HepG2 (cell line): Measurements from ENCODE around the gene GATA5. TPM values are rescaled to one million over a fixed set of nuclear protein-coding genes. Genes with fewer than 3 reads are reported as not detected.

Experiments
- ATAC-seq: fragments of 200-7000 bp; cut with Tn5 transposase; 3 replicates; pipeline ENCODE4 v1.9.1; 2020; ENCODE audit warnings: mild to moderate bottlenecking, moderate library complexity
- BruUV-seq: library from RNA; stranded (reverse); fragments of 400-500 nt; replicated peaks from 2 replicates; lab custom pipeline; 2021; lab: Mats Ljungman, UMichigan
- CTCF ChIA-PET: fragments of 300-600 bp; formaldehyde crosslinking; extraction: SDS; loops from one replicate; lab custom pipeline; 2021; ENCODE audit warnings: low total read pairs, inconsistent platforms, low intra/inter-chr PET ratio; lab: Yijun Ruan, JAX
- POLR2A ChIA-PET: fragments of 350-600 bp; sonication (Branson Sonifier 250); formaldehyde crosslinking; loops from one replicate; lab custom pipeline; 2020; ENCODE audit warnings: antibody characterized with exemption, inconsistent platforms; lab: Yijun Ruan, JAX
- DNase-seq: peaks from one replicate; pipeline ENCODE4 v3.0.0-alpha.2; 2015; ENCODE audit warnings: low spot score
- FAIRE-seq: peaks from 3 replicates; lab custom pipeline; 2011; peaks lifted over from hg19 to GRCh38; lab: Jason Lieb, UNC
- H2AFZ ChIP-seq: one replicate; pipeline ENCODE4 v1.6.1; 2011; ENCODE audit warnings: low read length, inconsistent platforms
- H3K27ac ChIP-seq: fragments of 300-600 bp; 3 replicates; pipeline ENCODE4 v1.8.0; 2011; ENCODE audit warnings: mixed run types, mild to moderate bottlenecking, mixed read lengths, low read length, inconsistent platforms; ENCODE audit not compliant: insufficient read depth; ENCODE audit errors: extremely low read length
- H3K27me3 ChIP-seq, 2 experiments: fragments of 200-600 bp in 1 of 2; 2 replicates in 1 of 2; 3 replicates in 1 of 2; pipeline versions ENCODE4 v1.6.0 to v1.8.0; 2011; ENCODE audit warnings: low read length in 2 of 2, mild to moderate bottlenecking in 2 of 2, moderate library complexity in 2 of 2, inconsistent platforms in 1 of 2; ENCODE audit not compliant: insufficient read depth in 2 of 2, control insufficient read depth in 1 of 2
- H3K36me3 ChIP-seq, 2 experiments: fragments of 200-600 bp in 1 of 2; replicated peaks in 1 of 2; 2 replicates in 1 of 2; 3 replicates in 1 of 2; pipeline versions ENCODE4 v1.5.1 to v1.8.0; 2011; ENCODE audit warnings: low read length in 2 of 2, inconsistent platforms in 1 of 2; ENCODE audit not compliant: insufficient read depth in 2 of 2, control insufficient read depth in 1 of 2
- H3K4me1 ChIP-seq: 2 replicates; pipeline ENCODE4 v1.5.1; 2012; ENCODE audit warnings: low read length, inconsistent platforms; ENCODE audit not compliant: insufficient read depth
- H3K4me2 ChIP-seq: 2 replicates; pipeline ENCODE4 v1.6.0; 2011; ENCODE audit warnings: low read depth, low read length, inconsistent platforms
- H3K4me3 ChIP-seq, 3 experiments: fragments of 200-600 bp in 1 of 3; sonication (generic), shearing (Covaris generic) in 1 of 3; replicated peaks in 1 of 3; 2 replicates each; pipeline ENCODE4 v1.5.1; 2011 to 2016; ENCODE audit warnings: low read length in 3 of 3, inconsistent platforms in 2 of 3, low read depth in 2 of 3, mild to moderate bottlenecking in 2 of 3, control low read depth in 1 of 3, mixed read lengths in 1 of 3; ENCODE audit not compliant: insufficient read depth in 1 of 3
- H3K79me2 ChIP-seq: one replicate; pipeline ENCODE4 v1.6.1; 2011; ENCODE audit warnings: low read length, inconsistent platforms; ENCODE audit not compliant: insufficient read depth
- H3K9ac ChIP-seq: 2 replicates; pipeline ENCODE4 v1.6.0; 2011; ENCODE audit warnings: mild to moderate bottlenecking, low read depth, low read length, inconsistent platforms; ENCODE audit not compliant: insufficient read depth
- H3K9me3 ChIP-seq: 2 replicates; pipeline ENCODE4 v1.5.1; 2012; ENCODE audit warnings: mild to moderate bottlenecking, low read length
- H4K20me1 ChIP-seq: 2 replicates; pipeline ENCODE4 v1.6.0; 2011; ENCODE audit warnings: inconsistent platforms, mild to moderate bottlenecking, low read length, moderate library complexity; ENCODE audit not compliant: insufficient read depth
- CHD4 ChIP-seq: fragments of 200-600 bp; sonication (generic); IDR thresholded peaks from 2 replicates; pipeline ENCODE4 v1.7.0; 2017; ENCODE audit warnings: mild to moderate bottlenecking, low read length, borderline replicate concordance
- GTF3A ChIP-seq: sonication (generic); formaldehyde crosslinking; conservative IDR thresholded peaks from 2 replicates; pipeline ENCODE4 v1.4.0; 2020; ENCODE audit warnings: mild to moderate bottlenecking, missing genetic modification reagents
- PCBP1 ChIP-seq: fragments of 200-400 bp; formaldehyde crosslinking; IDR thresholded peaks from 2 replicates; pipeline ENCODE4 v1.6.1; 2017; ENCODE audit warnings: mild to moderate bottlenecking, low read depth, low read length, borderline replicate concordance
- ZNF598 ChIP-seq: sonication (generic); formaldehyde crosslinking; IDR thresholded peaks from 2 replicates; pipeline ENCODE4 v1.5.1; 2020; ENCODE audit warnings: mild to moderate bottlenecking, missing genetic modification reagents, borderline replicate concordance
- WGBS: methylation state at CpG from one replicate; pipeline ENCODE4 v1.1.6; 2017; ENCODE audit warnings: low lambda C conversion rate; 5-methylcytosine and 5-hydroxymethylcytosine counted together
- in situ Hi-C: cut with HindIII; loops from 2 replicates; pipeline ENCODE4 v1.10.0; 2017; ENCODE audit warnings: low pct_unique_long_range_greater_than_20kb; ENCODE audit not compliant: extremely low pct_ligation_motif_present
- intact Hi-C: fragments of 100-400 bp; cut with micrococcal nuclease; formaldehyde crosslinking; loops from one replicate; pipeline ENCODE4 v1.10.0; 2022; ENCODE audit not compliant: unreplicated experiment
- polyA plus RNA-seq, 8 experiments: library from polyadenylated mRNA; depleted of rRNA in 3 of 8; stranded (reverse) in 7 of 8; unstranded in 1 of 8; fragments of >200 nt; fragmentation: Illumina TruSeq in 4 of 8; extraction: Trizol in 4 of 8; gene quantifications; 2 replicates each; pipeline versions ENCODE4 v1.2.1 to v1.2.3, GENCODE V29; 2011 to 2016; ENCODE audit warnings: low read depth in 4 of 8, missing spikeins in 1 of 8, mixed read lengths in 1 of 8; ENCODE audit not compliant: insufficient read depth in 1 of 8
- total RNA-seq, 5 experiments: library from RNA; depleted of rRNA; stranded (reverse); fragments of >200 nt; fragmentation: Illumina TruSeq; extraction: Trizol; gene quantifications; 2 replicates each; pipeline ENCODE4 v1.2.3, GENCODE V29; 2016; ENCODE audit warnings: low read depth in 1 of 5
- TF ChIP-seq, protein P1 (sequence below): sonication (generic); formaldehyde crosslinking; IDR thresholded peaks from 2 replicates; pipeline ENCODE4 v1.4.0; 2020; ENCODE audit warnings: missing genetic modification reagents, borderline replicate concordance

GATA5 gene
- total and polyA plus RNA-seq, 2 of the 13 experiments (the other 11 are each of a cell fraction or from before 2014, with no cell fraction given) = 0.12 to 0.20 TPM

DNA sequence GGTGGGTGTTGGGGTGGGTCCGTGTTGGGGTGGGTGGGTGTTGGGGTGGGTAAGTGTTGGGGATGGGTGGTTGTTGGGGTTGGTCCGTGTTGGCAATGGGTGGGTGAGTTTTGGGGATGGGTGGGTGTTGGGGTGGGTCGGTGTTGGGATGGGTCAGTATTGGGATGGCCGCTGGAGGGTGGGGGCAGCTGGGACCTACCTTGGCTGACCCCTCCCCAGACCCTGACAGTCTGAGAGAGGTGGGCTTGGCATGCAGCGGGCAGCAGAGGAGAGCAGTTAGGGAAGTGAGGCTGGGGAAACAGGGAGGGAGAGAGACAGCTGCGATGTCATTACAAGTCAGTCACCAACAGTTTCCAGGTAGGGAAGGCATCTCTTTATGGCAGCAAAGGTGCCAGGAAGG is 23.1 kb upstream of the GATA5 start:
- DNase-seq (no peak), ATAC-seq (no peak), FAIRE-seq (no peak)
- intact Hi-C loops (no loop called here), in situ Hi-C loops (no loop called here)
- H3K27me3 ChIP-seq = peaks cover 17 to 66% of the 10 kb centered on the region in 2 experiments
- no peaks in the 10 kb centered on the region for H3K79me2 ChIP-seq
- peaks cover 2% of the 10 kb centered on the region; the same call in 1 of the 2 replicates for H4K20me1 ChIP-seq
- no peak overlapping the region for H3K9ac ChIP-seq
- no peaks in the 10 kb centered on the region for H3K36me3 ChIP-seq
- ChIA-PET POLR2A (interaction anchor here (1.7 kb wide), 1 partner anchor 118 kb away, joined by 6 read pairs; no protein-coding TSS in a partner anchor), CTCF (no interaction called here)
- H2AFZ ChIP-seq = no peak overlapping the region
- H3K27ac ChIP-seq = no peak overlapping the region
- 34% methylated on average over 6 of the region's 6 CpGs for WGBS
- BruUV-seq = no TSS peak
- H3K4me1 ChIP-seq = no peaks in the 10 kb centered on the region
- no peaks in the 10 kb centered on the region for H3K9me3 ChIP-seq
- H3K4me2 ChIP-seq = no peak overlapping the region
- no peak overlapping the region for H3K4me3 ChIP-seq
- TF ChIP-seq PCBP1 = 0 out of 2 replicates have a peak, but pooled peaks have one; percentile 72
- no peak for TF ChIP-seq ZNF598 (CRISPR knock-in tag)

DNA sequence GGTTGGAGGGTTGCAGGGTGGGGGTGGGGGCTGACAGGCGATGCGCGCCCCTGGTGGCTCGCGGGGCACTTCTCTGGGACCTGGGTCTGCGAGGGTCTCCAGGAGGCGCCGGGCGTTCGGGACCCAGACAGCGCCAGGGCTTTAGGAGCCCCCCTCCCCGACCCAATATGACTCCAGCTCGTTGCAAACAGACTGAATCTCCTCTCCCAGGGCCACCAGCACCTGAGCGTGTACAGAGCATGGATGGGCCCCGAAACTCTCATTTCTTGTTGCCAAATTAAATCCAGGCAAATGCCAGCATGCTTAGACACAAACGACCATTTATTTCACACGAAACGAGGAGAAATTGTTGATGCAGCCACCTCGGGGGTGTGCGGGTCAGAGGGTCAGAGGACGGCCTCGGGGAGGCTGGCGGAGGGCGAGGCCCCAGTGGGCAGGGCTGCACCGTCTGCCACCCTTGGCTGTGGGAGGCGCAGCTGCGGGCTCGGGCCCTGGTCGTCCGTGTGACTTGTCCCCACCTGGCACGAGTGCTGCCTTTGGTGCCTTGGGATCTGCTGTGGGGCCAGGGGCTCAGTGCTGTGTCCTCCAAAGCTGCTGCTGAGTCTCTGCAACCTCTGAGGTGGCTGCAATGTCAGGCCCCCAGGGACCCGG is 20.9 kb upstream of the GATA5 start:
- no peak for FAIRE-seq
- TF ChIP-seq, protein P1, sequence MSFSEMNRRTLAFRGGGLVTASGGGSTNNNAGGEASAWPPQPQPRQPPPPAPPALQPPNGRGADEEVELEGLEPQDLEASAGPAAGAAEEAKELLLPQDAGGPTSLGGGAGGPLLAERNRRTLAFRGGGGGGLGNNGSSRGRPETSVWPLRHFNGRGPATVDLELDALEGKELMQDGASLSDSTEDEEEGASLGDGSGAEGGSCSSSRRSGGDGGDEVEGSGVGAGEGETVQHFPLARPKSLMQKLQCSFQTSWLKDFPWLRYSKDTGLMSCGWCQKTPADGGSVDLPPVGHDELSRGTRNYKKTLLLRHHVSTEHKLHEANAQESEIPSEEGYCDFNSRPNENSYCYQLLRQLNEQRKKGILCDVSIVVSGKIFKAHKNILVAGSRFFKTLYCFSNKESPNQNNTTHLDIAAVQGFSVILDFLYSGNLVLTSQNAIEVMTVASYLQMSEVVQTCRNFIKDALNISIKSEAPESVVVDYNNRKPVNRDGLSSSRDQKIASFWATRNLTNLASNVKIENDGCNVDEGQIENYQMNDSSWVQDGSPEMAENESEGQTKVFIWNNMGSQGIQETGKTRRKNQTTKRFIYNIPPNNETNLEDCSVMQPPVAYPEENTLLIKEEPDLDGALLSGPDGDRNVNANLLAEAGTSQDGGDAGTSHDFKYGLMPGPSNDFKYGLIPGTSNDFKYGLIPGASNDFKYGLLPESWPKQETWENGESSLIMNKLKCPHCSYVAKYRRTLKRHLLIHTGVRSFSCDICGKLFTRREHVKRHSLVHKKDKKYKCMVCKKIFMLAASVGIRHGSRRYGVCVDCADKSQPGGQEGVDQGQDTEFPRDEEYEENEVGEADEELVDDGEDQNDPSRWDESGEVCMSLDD (CRISPR knock-in tag) = no peak
- TF ChIP-seq CHD4 = no peak
- TF ChIP-seq GTF3A (CRISPR knock-in tag) = no peak

More for the DNA sequence above, 20.9 kb upstream of the GATA5 start:
- WGBS = 14% methylated on average over 23 of the region's 32 CpGs
- ATAC-seq (peak; percentile 70), DNase-seq (no peak)
- BruUV-seq = no TSS peak
- Histone ChIP-seq H4K20me1 (no peaks in the 10 kb centered on the region; the same call in 1 of the 2 replicates), H3K4me1 (no peaks in the 10 kb centered on the region), H3K27me3 (peaks cover 24 to 68% of the 10 kb centered on the region in 2 experiments), H3K36me3 (no peaks in the 10 kb centered on the region), H3K4me3 (no peak overlapping the region), H3K4me2 (no peak overlapping the region), H3K27ac (no peak overlapping the region), H3K9me3 (no peaks in the 10 kb centered on the region), H2AFZ (no peak overlapping the region), H3K79me2 (no peaks in the 10 kb centered on the region), H3K9ac (no peak overlapping the region)
- ChIA-PET POLR2A (no interaction called here), CTCF (interaction anchor here (1.3 kb wide), 1 partner anchor 196 kb away, joined by 4 read pairs; no protein-coding TSS in a partner anchor)
- in situ Hi-C loops = no loop called here
- intact Hi-C loops = no loop called here
